ENCODE measurements around the gene PSME4.

Gene PSME4

GRCh38 chr2:53907582-53907981, 63.2 kb downstream of the PSME4 start:
- TF ChIP-seq CTCF (IDR thresholded peaks at IDR 0.05; ENCODE audit: borderline replicate concordance, control extremely low read depth, extremely low read depth, insufficient read depth, missing control alignments), result no peak
- DNase-seq (ENCODE audit: low spot score), result no peak
- in situ Hi-C loops (cut with MboI; ENCODE audit: low sequenced_read_pairs, unreplicated experiment), result no loop called here

DNA sequence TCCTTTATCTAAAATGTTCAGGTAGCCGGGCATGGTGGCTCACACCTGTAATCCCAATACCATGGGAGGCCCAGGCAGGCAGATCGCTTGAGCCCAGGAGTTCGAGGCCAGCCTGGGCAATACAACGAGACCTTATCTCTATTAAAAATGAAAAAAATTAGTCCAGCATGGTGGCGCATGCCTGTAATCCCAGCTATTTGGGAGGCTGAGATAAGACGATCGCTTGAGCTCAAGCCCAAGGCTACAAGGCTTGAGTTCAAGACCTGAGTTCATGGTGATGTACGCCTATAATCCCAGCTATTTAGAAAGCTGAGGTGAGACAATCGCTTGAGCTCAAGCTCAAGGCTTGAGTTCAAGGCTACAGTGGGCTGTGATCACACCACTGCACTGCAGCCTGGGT, 65.4 kb downstream of the PSME4 start:
- in situ Hi-C loops (cut with MboI; ENCODE audit: low sequenced_read_pairs, unreplicated experiment), result no loop called here
- no peak for DNase-seq (ENCODE audit: low spot score)
- TF ChIP-seq CTCF (IDR thresholded peaks at IDR 0.05; ENCODE audit: borderline replicate concordance, control extremely low read depth, extremely low read depth, insufficient read depth, missing control alignments), result no peak

DNA sequence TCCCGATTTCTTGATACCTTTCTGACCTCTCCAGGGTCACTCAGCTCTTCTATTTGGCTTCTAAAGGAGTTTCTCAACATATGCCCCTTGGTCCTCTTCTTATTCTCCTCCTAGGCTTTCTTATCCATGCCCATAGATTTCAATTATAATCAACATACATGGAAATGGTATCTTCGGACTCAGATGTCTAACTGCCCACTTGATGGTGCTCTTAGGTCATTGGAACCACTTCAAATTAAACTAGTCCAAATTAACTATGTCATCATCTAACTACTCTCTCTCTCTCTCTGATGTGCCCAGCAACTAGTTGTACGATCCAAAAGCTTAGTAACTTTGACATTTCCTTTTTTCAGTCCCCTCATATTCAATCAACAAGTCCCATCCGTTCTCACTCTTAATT, 67.8 kb downstream of the PSME4 start:
- in situ Hi-C loops (cut with MboI; ENCODE audit: low sequenced_read_pairs, unreplicated experiment), result no loop called here
- no peak for DNase-seq (ENCODE audit: low spot score)
- no peak for TF ChIP-seq CTCF (IDR thresholded peaks at IDR 0.05; ENCODE audit: borderline replicate concordance, control extremely low read depth, extremely low read depth, insufficient read depth, missing control alignments)

- no peak for TF ChIP-seq CTCF (IDR thresholded peaks at IDR 0.05; ENCODE audit: borderline replicate concordance, control extremely low read depth, extremely low read depth, insufficient read depth, missing control alignments)
- in situ Hi-C loops (cut with MboI; ENCODE audit: low sequenced_read_pairs, unreplicated experiment), result no loop called here
These were observed 69.6 kb downstream of the PSME4 start for GRCh38 chr2:53901192-53901591.

GRCh38 chr2:53896864-53897263, 73.9 kb downstream of the PSME4 start:
- no peak for DNase-seq (ENCODE audit: low spot score)
- in situ Hi-C loops (cut with MboI; ENCODE audit: low sequenced_read_pairs, unreplicated experiment), result no loop called here
- no peak for TF ChIP-seq CTCF (IDR thresholded peaks at IDR 0.05; ENCODE audit: borderline replicate concordance, control extremely low read depth, extremely low read depth, insufficient read depth, missing control alignments)

More at GRCh38 chr2:53901192-53901591, 69.6 kb downstream of the PSME4 start:
- no peak for DNase-seq (ENCODE audit: low spot score)

- in situ Hi-C loops (cut with MboI; ENCODE audit: low sequenced_read_pairs, unreplicated experiment), result no loop called here
These were observed 84.2 kb downstream of the PSME4 start for GRCh38 chr2:53886406-53887280.

More at GRCh38 chr2:53886406-53887280, 84.2 kb downstream of the PSME4 start:
- no peak for TF ChIP-seq CTCF (IDR thresholded peaks at IDR 0.05; ENCODE audit: borderline replicate concordance, control extremely low read depth, extremely low read depth, insufficient read depth, missing control alignments)
- DNase-seq (ENCODE audit: low spot score), result no peak
